GM19372 (cell line): ENCODE data around the gene PTCD1.
"Not testable (repeated sequence)": the region's sequence is repeated elsewhere in the genome, so short reads cannot be mapped to it uniquely, and the experiment has no call there.

ENCODE experiments used
- ATAC-seq: cut with Tn5 transposase; IDR thresholded peaks from one replicate; pipeline ENCODE4 v1.9.1; 2021; ENCODE audit warnings: mild to moderate bottlenecking, low read depth, moderate library complexity; ENCODE audit not compliant: unreplicated experiment

The PTCD1 gene

GRCh38 chr7:99452541-99452940 lies 13.9 kb upstream of the PTCD1 start:
- ATAC-seq, result no peak

- no peak for ATAC-seq
These were observed 13.3 kb upstream of the PTCD1 start for GRCh38 chr7:99451936-99452335.

DNA sequence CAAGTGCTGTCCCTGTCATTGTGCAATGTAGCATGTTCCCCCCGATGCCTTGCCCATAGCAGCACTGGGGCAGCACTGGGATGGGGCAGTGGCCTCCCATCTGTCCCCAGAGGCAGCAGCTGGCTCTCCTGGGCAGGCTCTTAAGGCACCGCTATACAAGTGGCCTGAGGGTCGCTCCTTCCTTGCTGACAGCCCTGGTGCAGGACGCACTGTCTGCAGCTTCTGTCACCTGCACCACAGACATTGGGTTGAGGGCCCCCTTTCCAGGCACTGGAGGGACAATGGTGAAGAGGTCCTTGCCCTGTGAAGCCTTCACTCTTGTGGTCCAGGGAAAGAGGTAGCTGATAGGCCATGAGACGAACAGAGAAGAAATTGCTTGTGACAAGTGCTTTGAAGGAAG lies 10.7 kb upstream of the PTCD1 start:
- ATAC-seq, result no peak

DNA sequence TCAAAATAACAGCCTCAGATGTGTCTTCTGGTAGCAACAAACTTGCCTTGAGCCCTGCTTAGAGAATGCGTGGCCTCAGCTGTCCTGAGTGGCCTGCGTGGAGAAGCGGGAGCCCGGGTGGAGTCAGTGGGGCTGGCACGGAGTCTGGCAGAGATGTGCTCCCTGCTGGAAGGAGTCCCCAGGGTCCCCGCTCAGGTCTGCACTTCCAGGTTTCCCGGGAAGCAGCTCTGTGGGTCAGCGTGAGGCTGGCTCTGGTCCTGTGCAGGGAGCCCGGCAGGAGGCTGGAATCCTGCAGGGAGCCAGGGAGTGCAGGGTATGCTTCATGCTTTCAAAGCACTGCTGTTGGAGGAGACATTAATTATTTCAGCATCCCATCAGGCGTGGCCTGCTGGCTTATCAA lies 10.3 kb upstream of the PTCD1 start:
- no peak for ATAC-seq

GRCh38 chr7:99447943-99448342 lies 9.3 kb upstream of the PTCD1 start:
- ATAC-seq, result no peak

DNA sequence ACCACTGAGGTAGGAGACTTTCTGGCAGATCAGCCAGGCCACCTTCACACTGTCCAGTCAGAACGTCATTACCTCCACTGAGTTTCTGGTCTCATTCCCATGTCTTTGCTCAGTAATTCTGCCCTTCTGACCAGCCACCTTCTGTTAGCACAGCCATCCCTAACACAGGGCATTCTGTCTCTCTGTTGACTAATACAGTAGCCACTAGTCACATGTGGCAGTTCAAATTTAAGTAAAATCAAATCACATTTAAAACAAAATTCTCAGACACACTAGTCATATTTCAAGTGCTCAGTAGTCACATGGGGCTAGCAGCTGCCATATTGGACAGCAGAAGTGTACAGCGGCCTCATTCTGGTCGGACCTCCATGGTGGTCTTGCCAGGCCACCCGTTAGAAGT lies 7.5 kb upstream of the PTCD1 start:
- ATAC-seq, result no peak

GRCh38 chr7:99440195-99440594 lies 1.6 kb upstream of the PTCD1 start:
- ATAC-seq, result no peak

DNA sequence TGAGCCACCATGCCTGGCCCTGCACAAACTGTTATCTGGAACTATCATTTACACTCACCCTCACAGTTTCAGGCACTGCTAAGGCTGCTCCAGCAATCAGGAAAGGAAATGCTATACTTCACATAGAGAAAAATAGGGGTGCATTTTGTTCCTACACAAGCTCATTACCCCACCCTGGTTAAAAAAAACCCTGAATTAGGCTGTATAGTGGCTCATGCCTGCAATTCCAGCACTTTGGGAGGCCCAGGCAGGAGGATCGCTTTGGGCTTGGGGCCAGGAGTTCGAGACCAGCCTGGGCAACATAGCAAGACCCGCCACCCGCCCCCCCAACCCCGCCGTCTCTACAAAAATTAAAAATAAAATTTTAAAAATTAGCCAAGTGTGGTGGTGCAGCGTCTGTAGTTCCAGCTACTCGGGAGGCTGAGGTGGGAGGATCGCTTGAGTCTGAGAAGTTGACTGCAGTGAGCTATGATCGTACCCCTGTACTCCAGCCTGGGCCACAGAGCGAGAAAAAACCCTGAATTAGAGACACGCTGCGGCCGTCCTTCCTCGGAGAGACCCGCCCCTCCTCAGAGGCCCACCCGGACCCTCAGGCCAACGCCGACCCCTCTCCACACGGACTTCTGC lies 539 bp downstream of the PTCD1 start:
- ATAC-seq, result no peak

DNA sequence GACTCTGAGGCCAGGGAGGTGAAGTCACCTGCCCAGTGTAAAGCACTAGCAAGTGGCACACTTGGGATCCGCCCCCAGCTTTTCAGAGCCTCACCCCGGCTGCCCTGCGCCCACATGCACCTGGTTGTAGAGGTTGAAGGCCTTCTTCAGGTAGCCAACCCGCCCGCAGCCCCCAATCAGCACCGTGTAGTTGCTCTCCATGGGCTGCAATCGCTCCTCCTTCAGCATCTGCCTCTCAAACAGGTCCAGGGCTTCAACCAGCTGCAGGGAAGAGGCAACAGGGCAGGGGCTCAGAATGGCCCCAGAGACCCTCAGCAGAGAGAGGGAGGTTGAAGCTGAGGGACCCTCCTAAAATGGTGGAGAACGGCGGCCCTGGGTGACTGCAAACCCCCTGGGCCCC lies 5.4 kb downstream of the PTCD1 start:
- ATAC-seq, result no peak

DNA sequence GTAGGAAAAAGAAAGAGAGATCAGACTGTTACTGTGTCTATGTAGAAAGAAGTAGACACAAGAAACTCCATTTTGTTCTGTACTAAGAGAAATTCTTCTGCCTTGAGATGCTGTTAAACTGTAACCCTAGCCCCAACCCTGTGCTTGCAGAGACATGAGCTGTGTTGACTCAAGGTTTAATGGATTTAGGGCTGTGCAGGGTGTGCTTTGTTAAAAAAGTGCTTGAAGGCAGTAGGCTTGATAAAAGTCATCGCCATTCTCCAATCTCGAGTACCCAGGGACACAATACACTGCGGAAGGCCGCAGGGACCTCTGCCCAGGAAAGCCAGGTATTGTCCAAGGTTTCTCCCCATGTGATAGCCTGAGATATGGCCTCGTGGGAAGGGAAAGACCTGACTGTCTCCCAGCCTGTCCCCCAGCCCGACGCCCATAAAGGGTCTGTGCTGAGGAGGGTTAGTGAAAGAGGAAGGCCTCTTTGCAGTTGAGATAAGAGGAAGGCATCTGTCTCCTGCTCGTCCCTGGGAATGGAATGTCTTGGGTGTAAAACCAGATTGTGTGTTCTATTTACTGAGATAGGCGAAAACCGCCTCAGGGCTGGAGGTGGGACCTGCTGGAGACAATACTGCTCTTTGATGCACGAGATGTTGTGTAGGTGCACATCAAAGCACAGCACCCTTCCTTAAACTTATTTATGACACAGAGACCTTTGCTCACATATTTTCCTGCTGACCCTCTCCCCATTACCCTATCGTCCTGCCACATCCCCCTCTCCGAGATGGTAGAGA lies 6.7 kb downstream of the PTCD1 start:
- ATAC-seq, result not testable (repeated sequence)

DNA sequence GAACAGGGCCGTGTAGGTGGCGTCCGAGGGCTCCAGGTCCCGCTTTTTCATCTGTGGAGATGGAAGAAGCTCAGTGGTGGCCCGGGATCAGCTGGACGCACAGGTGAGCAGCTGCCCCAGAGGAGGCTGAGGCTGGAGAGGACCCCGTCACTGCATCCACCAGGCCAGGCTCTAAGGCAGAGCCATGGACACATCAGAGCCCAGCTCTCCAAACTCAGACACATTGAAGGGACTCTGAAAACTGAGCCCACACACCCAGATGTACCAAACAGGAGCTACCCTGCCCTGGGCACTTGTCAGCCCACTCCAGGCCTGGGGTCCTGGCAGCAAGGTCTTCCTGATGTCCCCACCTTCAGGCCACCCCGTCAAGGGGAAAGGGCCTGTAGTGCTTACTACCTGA lies 8.8 kb downstream of the PTCD1 start:
- ATAC-seq, result no peak

DNA sequence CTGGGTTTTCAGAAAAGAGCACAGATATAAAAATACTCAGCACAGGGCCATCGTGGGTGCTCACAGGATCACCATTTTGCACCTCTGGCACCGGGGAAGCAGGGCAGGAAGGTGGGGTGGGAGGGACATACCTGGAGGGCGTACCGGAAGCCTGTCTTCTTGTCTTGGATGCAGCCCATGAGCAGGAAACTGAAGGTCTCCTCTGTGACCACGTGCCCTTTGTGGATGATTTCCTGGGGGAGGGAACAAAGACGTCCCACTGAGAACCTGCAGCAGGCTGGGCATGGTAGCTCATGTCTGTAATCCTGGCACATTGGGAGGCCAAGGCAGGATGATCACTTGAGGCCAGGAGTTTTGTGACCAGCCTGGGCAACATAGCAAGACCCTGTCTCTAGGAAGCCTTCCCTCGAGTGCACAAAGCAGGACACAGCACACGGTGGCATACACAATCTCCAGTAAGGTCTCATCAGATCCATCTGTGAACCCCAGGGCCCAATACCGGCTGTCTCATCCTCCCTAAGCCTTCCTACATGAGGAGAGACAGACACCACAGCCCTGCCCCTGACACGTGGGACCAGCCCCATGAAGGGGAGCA lies 9.5 kb downstream of the PTCD1 start:
- no peak for ATAC-seq

- ATAC-seq, result no peak
These were observed 13.5 kb downstream of the PTCD1 start for GRCh38 chr7:99424932-99425730.

GRCh38 chr7:99422625-99423024 lies 16.0 kb downstream of the PTCD1 start:
- ATAC-seq, result no peak

DNA sequence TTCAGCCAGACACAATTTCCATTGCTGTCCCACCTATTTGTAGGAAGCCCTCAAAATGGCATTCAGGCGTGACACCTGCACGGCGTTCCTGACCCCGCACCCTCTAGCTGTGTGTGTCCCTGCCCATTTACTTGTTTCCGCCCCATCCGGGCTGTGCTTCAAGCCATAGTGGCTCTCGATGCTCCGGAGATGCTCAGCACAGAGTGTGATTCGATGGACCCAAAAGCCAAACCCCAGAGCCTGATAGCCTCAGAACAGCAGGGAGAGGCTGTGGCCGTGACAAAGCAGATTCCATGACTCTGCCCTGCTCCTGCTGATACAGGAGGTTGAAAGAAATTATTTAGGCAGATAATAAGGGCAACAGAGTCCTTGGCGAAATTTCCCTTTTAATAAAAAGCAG lies 16.4 kb downstream of the PTCD1 start:
- no peak for ATAC-seq

DNA sequence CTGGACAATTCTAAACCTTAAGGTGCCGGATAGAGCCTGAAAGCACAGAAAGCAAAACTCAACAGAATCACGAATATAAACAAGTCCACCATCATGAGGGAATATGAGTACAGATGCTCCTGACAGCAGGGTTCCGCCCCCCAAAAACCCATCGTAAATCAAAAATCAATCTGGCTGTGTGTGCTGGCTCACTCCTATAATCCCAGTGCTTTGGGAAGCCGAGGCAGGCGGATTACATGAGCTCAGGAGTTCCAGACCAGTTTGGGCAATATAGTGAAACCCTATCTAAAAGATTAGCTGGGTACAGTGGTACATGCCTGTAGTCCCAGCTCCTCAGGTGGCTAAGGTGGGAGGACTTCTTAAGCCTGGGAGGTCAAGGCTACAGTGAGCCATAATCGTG lies 17.6 kb downstream of the PTCD1 start:
- ATAC-seq, result no peak

GRCh38 chr7:99420213-99420612 lies 18.4 kb downstream of the PTCD1 start:
- no peak for ATAC-seq

GRCh38 chr7:99419323-99420021 lies 19.1 kb downstream of the PTCD1 start:
- no peak for ATAC-seq

DNA sequence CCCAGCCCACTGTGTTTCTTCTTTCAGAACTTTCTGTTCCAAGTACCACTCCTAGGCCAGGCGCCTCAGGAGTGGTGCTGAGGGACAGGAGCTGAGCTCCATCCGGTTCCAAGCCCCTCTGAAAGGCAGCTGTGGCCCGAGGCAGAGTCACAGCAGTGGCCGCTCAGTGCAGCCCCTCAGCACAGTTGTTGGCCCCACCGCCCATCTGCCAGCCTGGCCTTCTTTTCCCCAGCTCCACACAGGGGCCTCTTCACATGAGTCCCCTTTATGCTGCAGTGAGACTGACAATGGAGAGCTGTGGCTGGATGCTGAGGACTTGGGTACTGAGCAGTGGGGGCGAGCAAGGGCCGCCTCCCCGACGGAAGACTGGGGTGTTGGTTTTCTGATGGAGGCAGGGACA lies 20.3 kb downstream of the PTCD1 start:
- ATAC-seq, result no peak

DNA sequence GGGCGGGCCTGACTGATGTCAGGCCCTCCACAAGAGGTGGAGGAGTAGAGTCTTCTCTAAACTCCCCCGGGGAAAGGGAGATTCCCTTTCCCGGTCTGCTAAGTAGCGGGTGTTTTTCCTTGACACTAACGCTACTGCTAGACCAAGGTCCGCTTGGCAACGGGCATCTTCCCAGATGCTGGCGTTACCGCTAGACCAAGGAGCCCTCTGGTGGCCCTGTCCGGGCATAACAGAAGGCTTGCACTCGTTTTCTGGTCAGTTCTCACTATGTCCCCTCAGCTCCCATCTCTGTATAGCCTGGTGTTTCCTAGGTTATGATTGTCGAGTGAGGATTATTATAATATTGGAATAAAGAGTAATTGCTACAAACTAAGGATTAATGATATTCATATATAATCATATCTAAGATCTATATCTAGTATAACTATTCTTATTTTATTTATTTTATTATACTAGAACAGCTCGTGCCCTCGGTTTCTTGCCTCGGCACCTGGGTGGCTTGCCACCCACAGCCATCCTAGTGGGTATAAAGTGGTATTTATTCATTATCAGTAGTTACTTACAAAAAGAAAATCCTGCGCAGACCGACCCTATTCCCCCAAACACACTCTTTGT lies 23.0 kb downstream of the PTCD1 start:
- ATAC-seq, result not testable (repeated sequence)
